ENCODE results near the gene LHFPL3.

The LHFPL3 gene

DNA sequence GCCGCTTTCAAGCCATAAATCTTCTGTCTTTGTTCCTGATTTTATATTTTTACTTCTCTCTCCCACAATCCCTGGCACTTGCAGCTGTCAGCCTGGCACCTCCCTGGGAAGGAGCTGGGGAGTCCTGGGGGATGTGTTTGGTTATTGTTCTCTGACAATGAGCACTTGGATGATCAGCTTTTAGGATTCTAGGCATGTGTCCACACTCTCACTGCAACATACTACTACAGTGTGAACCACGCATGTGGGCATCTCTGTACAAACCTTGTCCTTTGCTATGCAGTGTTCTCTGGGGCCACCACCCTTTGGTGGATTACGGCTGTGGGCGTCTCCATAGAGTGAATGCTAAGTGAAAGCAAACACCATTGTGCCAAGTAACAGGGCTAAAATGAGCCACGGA, 517.2 kb downstream of the LHFPL3 start:
- Histone ChIP-seq H3K4me3 (ENCODE audit: low read depth, low read length) (no peak overlapping the region), H3K27ac (ENCODE audit: low read depth, low read length) (no peak overlapping the region), H3K27me3 (ENCODE audit: insufficient read depth, low read length) (no peaks in the 10 kb centered on the region), H2BK5ac (ENCODE audit: low read depth, low read length, poor library complexity) (no peak overlapping the region), H2BK12ac (ENCODE audit: low read length) (no peak overlapping the region), H3K79me1 (ENCODE audit: low read length) (no peaks in the 10 kb centered on the region), H3K18ac (ENCODE audit: low read length) (no peak overlapping the region), H3K4ac (ENCODE audit: low read depth, low read length) (no peak overlapping the region), H3K79me2 (ENCODE audit: control insufficient read depth, insufficient read depth, low read length, poor library complexity) (no peaks in the 10 kb centered on the region), H2AFZ (ENCODE audit: insufficient read depth, low read length, poor library complexity) (no peak overlapping the region), H3K4me2 (ENCODE audit: low read length) (no peak overlapping the region), H4K12ac (ENCODE audit: low read depth, low read length) (no peak overlapping the region), H3K14ac (ENCODE audit: low read length) (no peak overlapping the region), H2BK120ac (ENCODE audit: insufficient read depth, low read length, poor library complexity) (no peak overlapping the region), H3K23ac (ENCODE audit: low read length) (no peak overlapping the region), H4K91ac (ENCODE audit: low read depth, low read length) (no peak overlapping the region), H3K9me3 (ENCODE audit: insufficient read depth, low read depth, low read length) (no peaks in the 10 kb centered on the region), H3K36me3 (ENCODE audit: control insufficient read depth in 1 of 2, insufficient read depth in 2 of 2, low read length in 2 of 2) (no peaks in the 10 kb centered on the region), H4K8ac (ENCODE audit: low read depth, low read length) (no peak overlapping the region), H3K9ac (ENCODE audit: low read length) (no peak overlapping the region), H3K4me1 (ENCODE audit: control insufficient read depth in 1 of 2, insufficient read depth in 2 of 2, low read length in 2 of 2) (no peaks in the 10 kb centered on the region), H2AK5ac (ENCODE audit: low read length) (no peak overlapping the region)
- no CpG with 5 or more reads among the region's 5 CpGs for WGBS (ENCODE audit: extremely low coverage, insufficient coverage, insufficient read length)
- no peak for DNase-seq

GRCh38 chr7:104846731-104847130, 518.3 kb downstream of the LHFPL3 start:
- Histone ChIP-seq H2BK5ac (ENCODE audit: low read depth, low read length, poor library complexity) (no peak overlapping the region), H3K9ac (ENCODE audit: low read length) (no peak overlapping the region), H3K27me3 (ENCODE audit: insufficient read depth, low read length) (no peaks in the 10 kb centered on the region), H2AK5ac (ENCODE audit: low read length) (no peak overlapping the region), H2BK12ac (ENCODE audit: low read length) (no peak overlapping the region), H3K4me3 (ENCODE audit: low read depth, low read length) (no peak overlapping the region), H3K4me1 (ENCODE audit: control insufficient read depth in 1 of 2, insufficient read depth in 2 of 2, low read length in 2 of 2) (no peaks in the 10 kb centered on the region), H3K23ac (ENCODE audit: low read length) (no peak overlapping the region), H3K14ac (ENCODE audit: low read length) (no peak overlapping the region), H3K18ac (ENCODE audit: low read length) (no peak overlapping the region), H3K79me1 (ENCODE audit: low read length) (no peaks in the 10 kb centered on the region), H3K36me3 (ENCODE audit: control insufficient read depth in 1 of 2, insufficient read depth in 2 of 2, low read length in 2 of 2) (no peaks in the 10 kb centered on the region), H3K27ac (ENCODE audit: low read depth, low read length) (no peak overlapping the region), H4K12ac (ENCODE audit: low read depth, low read length) (no peak overlapping the region), H4K91ac (ENCODE audit: low read depth, low read length) (no peak overlapping the region), H3K4me2 (ENCODE audit: low read length) (no peak overlapping the region), H2BK120ac (ENCODE audit: insufficient read depth, low read length, poor library complexity) (no peak overlapping the region), H3K9me3 (ENCODE audit: insufficient read depth, low read depth, low read length) (no peaks in the 10 kb centered on the region), H3K4ac (ENCODE audit: low read depth, low read length) (no peak overlapping the region), H3K79me2 (ENCODE audit: control insufficient read depth, insufficient read depth, low read length, poor library complexity) (no peaks in the 10 kb centered on the region), H2AFZ (ENCODE audit: insufficient read depth, low read length, poor library complexity) (no peak overlapping the region), H4K8ac (ENCODE audit: low read depth, low read length) (no peak overlapping the region)
- WGBS (ENCODE audit: extremely low coverage, insufficient coverage, insufficient read length) = no CpG with 5 or more reads among the region's 1 CpG
- DNase-seq = no peak

GRCh38 chr7:104848138-104848990, 520.0 kb downstream of the LHFPL3 start:
- no peak overlapping the region for H3K18ac ChIP-seq (ENCODE audit: low read length)
- H3K79me2 ChIP-seq (ENCODE audit: control insufficient read depth, insufficient read depth, low read length, poor library complexity) = no peaks in the 10 kb centered on the region
- no peak overlapping the region for H2BK12ac ChIP-seq (ENCODE audit: low read length)
- H4K91ac ChIP-seq (ENCODE audit: low read depth, low read length) = no peak overlapping the region
- no peak overlapping the region for H3K4me3 ChIP-seq (ENCODE audit: low read depth, low read length)
- H3K14ac ChIP-seq (ENCODE audit: low read length) = no peak overlapping the region
- H4K12ac ChIP-seq (ENCODE audit: low read depth, low read length) = no peak overlapping the region
- WGBS (ENCODE audit: extremely low coverage, insufficient coverage, insufficient read length) = no CpG with 5 or more reads among the region's 7 CpGs
- no peak overlapping the region for H2BK120ac ChIP-seq (ENCODE audit: insufficient read depth, low read length, poor library complexity)
- H3K79me1 ChIP-seq (ENCODE audit: low read length) = no peaks in the 10 kb centered on the region
- peaks cover 10 to 11% of the 10 kb centered on the region in 2 experiments for H3K4me1 ChIP-seq (ENCODE audit: control insufficient read depth in 1 of 2, insufficient read depth in 2 of 2, low read length in 2 of 2)
- peak; percentile 12 to 66 for DNase-seq
- no peak overlapping the region for H3K4ac ChIP-seq (ENCODE audit: low read depth, low read length)
- H3K36me3 ChIP-seq (ENCODE audit: control insufficient read depth in 1 of 2, insufficient read depth in 2 of 2, low read length in 2 of 2) = no peaks in the 10 kb centered on the region
- no peak overlapping the region for H4K8ac ChIP-seq (ENCODE audit: low read depth, low read length)
- H3K23ac ChIP-seq (ENCODE audit: low read length) = no peak overlapping the region
- no peak overlapping the region for H3K9ac ChIP-seq (ENCODE audit: low read length)
- H3K4me2 ChIP-seq (ENCODE audit: low read length) = no peak overlapping the region
- H2AFZ ChIP-seq (ENCODE audit: insufficient read depth, low read length, poor library complexity) = no peak overlapping the region
- H3K27ac ChIP-seq (ENCODE audit: low read depth, low read length) = no peak overlapping the region
- no peaks in the 10 kb centered on the region for H3K9me3 ChIP-seq (ENCODE audit: insufficient read depth, low read depth, low read length)
- H2AK5ac ChIP-seq (ENCODE audit: low read length) = no peak overlapping the region
- H3K27me3 ChIP-seq (ENCODE audit: insufficient read depth, low read length) = no peaks in the 10 kb centered on the region
- H2BK5ac ChIP-seq (ENCODE audit: low read depth, low read length, poor library complexity) = no peak overlapping the region

DNA sequence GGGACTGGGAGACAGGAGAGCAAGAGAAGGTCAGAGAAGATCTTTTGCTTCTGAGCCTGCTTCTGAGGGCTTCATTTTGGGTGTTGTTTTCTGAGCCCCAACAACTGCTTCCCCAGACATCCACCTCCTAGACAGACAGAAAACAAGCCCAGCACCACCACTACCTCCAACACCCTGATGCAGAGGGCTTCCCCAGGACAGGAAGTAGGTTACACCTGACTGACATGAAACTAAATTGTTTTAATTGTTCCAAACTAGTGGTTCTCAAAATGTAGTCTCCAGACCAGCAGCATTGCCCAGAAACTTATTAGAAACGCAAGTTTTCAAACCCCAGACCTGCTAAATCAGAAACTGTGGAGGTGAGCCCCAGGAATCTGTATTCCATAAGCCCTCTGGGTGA, 522.0 kb downstream of the LHFPL3 start:
- Histone ChIP-seq H3K4me2 (ENCODE audit: low read length) (no peak overlapping the region), H3K9me3 (ENCODE audit: insufficient read depth, low read depth, low read length) (no peaks in the 10 kb centered on the region), H3K4me3 (ENCODE audit: low read depth, low read length) (no peak overlapping the region), H3K27ac (ENCODE audit: low read depth, low read length) (no peak overlapping the region), H2AFZ (ENCODE audit: insufficient read depth, low read length, poor library complexity) (no peak overlapping the region), H3K27me3 (ENCODE audit: insufficient read depth, low read length) (no peaks in the 10 kb centered on the region), H3K23ac (ENCODE audit: low read length) (no peak overlapping the region), H4K91ac (ENCODE audit: low read depth, low read length) (no peak overlapping the region), H3K79me2 (ENCODE audit: control insufficient read depth, insufficient read depth, low read length, poor library complexity) (no peaks in the 10 kb centered on the region), H3K4me1 (ENCODE audit: control insufficient read depth in 1 of 2, insufficient read depth in 2 of 2, low read length in 2 of 2) (peaks cover 10 to 11% of the 10 kb centered on the region in 2 experiments), H4K8ac (ENCODE audit: low read depth, low read length) (no peak overlapping the region), H3K9ac (ENCODE audit: low read length) (no peak overlapping the region), H4K12ac (ENCODE audit: low read depth, low read length) (no peak overlapping the region), H3K4ac (ENCODE audit: low read depth, low read length) (no peak overlapping the region), H3K36me3 (ENCODE audit: control insufficient read depth in 1 of 2, insufficient read depth in 2 of 2, low read length in 2 of 2) (no peaks in the 10 kb centered on the region), H2BK5ac (ENCODE audit: low read depth, low read length, poor library complexity) (no peak overlapping the region), H3K79me1 (ENCODE audit: low read length) (no peaks in the 10 kb centered on the region), H3K18ac (ENCODE audit: low read length) (no peak overlapping the region), H2BK12ac (ENCODE audit: low read length) (no peak overlapping the region), H2BK120ac (ENCODE audit: insufficient read depth, low read length, poor library complexity) (no peak overlapping the region), H2AK5ac (ENCODE audit: low read length) (no peak overlapping the region), H3K14ac (ENCODE audit: low read length) (no peak overlapping the region)
- WGBS (ENCODE audit: extremely low coverage, insufficient coverage, insufficient read length) = no CpG with 5 or more reads among the region's 1 CpG
- no peak for DNase-seq

All from trophoblast cell (in vitro differentiated cells and primary cell).